ENCODE data around the gene BCL2. TPM values are rescaled to one million over a fixed set of nuclear protein-coding genes. Genes with fewer than 3 reads are reported as not detected.

BCL2 gene
- total RNA-seq, 1 experiment from 2014 or later: 2.9 TPM

GRCh38 chr18:63315131-63315662 lies 4.4 kb downstream of the BCL2 start:
- CTCF ChIA-PET: no interaction called here
- TF ChIP-seq, protein P1, sequence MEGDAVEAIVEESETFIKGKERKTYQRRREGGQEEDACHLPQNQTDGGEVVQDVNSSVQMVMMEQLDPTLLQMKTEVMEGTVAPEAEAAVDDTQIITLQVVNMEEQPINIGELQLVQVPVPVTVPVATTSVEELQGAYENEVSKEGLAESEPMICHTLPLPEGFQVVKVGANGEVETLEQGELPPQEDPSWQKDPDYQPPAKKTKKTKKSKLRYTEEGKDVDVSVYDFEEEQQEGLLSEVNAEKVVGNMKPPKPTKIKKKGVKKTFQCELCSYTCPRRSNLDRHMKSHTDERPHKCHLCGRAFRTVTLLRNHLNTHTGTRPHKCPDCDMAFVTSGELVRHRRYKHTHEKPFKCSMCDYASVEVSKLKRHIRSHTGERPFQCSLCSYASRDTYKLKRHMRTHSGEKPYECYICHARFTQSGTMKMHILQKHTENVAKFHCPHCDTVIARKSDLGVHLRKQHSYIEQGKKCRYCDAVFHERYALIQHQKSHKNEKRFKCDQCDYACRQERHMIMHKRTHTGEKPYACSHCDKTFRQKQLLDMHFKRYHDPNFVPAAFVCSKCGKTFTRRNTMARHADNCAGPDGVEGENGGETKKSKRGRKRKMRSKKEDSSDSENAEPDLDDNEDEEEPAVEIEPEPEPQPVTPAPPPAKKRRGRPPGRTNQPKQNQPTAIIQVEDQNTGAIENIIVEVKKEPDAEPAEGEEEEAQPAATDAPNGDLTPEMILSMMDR (IDR thresholded peaks at IDR 0.05; ENCODE audit: unreplicated experiment): no peak
- peaks cover 14% of the 10 kb centered on the region for H3K36me3 Mint-ChIP-seq (ENCODE audit: insufficient read depth, unreplicated experiment)
- no TSS peak for BruUV-seq (replicated peaks)
- DNase-seq: no peak
- peaks cover 12% of the 10 kb centered on the region for H3K4me1 Mint-ChIP-seq (ENCODE audit: low read depth, unreplicated experiment)
- intact Hi-C loops (cut with micrococcal nuclease; ENCODE audit: unreplicated experiment): no loop called here
- no peak overlapping the region for H3K4me3 Mint-ChIP-seq (ENCODE audit: low read depth, unreplicated experiment)
- no peak overlapping the region for H3K27ac Mint-ChIP-seq (ENCODE audit: unreplicated experiment)
- H3K9me3 Mint-ChIP-seq (ENCODE audit: low read depth, unreplicated experiment): no peaks in the 10 kb centered on the region
- peaks cover 62% of the 10 kb centered on the region for H3K27me3 Mint-ChIP-seq (ENCODE audit: unreplicated experiment)

DNA sequence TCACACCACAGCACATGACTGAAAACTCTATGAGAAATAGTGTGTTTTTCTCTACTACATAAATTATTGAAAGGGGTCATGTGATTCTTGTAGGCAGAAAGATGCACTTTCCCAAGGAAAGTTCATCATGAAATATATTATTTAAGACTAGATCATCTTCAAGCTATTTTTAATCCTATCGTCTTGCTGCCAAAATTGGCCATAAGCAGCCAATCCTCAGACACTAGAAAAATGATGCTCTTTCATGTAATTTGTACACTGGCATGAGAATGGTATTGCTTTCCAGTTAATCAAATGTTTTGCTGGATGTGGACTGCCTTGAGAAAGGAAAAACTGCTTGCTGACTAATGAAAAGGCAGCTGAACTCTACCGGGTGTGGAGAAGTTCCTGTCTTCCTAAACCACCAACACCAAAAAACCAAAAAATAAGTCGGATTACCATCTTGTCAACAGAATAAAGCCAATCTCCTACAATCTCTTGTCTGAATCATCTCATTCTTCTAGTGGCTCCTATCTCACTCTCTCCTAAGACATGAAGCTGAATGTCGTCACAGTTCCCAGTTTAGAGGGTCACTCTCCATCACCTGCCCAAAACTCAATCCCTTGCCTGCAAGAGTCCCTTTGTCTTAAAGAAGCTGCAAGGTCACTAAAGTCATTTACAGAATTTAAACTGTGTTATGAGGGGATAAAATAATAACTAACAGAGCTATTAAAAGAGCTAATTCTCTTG lies 5.3 kb downstream of the BCL2 start:
- Mint-ChIP-seq H3K27ac (ENCODE audit: unreplicated experiment) (no peak overlapping the region), H3K27me3 (ENCODE audit: unreplicated experiment) (peaks cover 68% of the 10 kb centered on the region), H3K4me3 (ENCODE audit: low read depth, unreplicated experiment) (no peak overlapping the region), H3K36me3 (ENCODE audit: insufficient read depth, unreplicated experiment) (peaks cover 4% of the 10 kb centered on the region), H3K4me1 (ENCODE audit: low read depth, unreplicated experiment) (peaks cover 9% of the 10 kb centered on the region), H3K9me3 (ENCODE audit: low read depth, unreplicated experiment) (no peaks in the 10 kb centered on the region)
- CTCF ChIA-PET: interaction anchor here (0.6 to 1.0 kb wide), 2 partner anchors 19 to 284 kb away, joined by 3 read pairs; no protein-coding TSS in a partner anchor
- intact Hi-C loops (cut with micrococcal nuclease; ENCODE audit: unreplicated experiment): no loop called here
- DNase-seq: no peak
- TF ChIP-seq, protein P1 (IDR thresholded peaks at IDR 0.05; ENCODE audit: unreplicated experiment): no peak
- BruUV-seq (replicated peaks): no TSS peak

GRCh38 chr18:63313396-63313917 lies 6.1 kb downstream of the BCL2 start:
- CTCF ChIA-PET: no interaction called here
- H3K4me1 Mint-ChIP-seq (ENCODE audit: low read depth, unreplicated experiment): peaks cover 1% of the 10 kb centered on the region
- no peaks in the 10 kb centered on the region for H3K36me3 Mint-ChIP-seq (ENCODE audit: insufficient read depth, unreplicated experiment)
- peaks cover 64% of the 10 kb centered on the region for H3K27me3 Mint-ChIP-seq (ENCODE audit: unreplicated experiment)
- no peaks in the 10 kb centered on the region for H3K9me3 Mint-ChIP-seq (ENCODE audit: low read depth, unreplicated experiment)
- no TSS peak for BruUV-seq (replicated peaks)
- H3K4me3 Mint-ChIP-seq (ENCODE audit: low read depth, unreplicated experiment): no peak overlapping the region
- intact Hi-C loops (cut with micrococcal nuclease; ENCODE audit: unreplicated experiment): no loop called here
- TF ChIP-seq, protein P1 (IDR thresholded peaks at IDR 0.05; ENCODE audit: unreplicated experiment): no peak
- no peak for DNase-seq
- no peak overlapping the region for H3K27ac Mint-ChIP-seq (ENCODE audit: unreplicated experiment)

DNA sequence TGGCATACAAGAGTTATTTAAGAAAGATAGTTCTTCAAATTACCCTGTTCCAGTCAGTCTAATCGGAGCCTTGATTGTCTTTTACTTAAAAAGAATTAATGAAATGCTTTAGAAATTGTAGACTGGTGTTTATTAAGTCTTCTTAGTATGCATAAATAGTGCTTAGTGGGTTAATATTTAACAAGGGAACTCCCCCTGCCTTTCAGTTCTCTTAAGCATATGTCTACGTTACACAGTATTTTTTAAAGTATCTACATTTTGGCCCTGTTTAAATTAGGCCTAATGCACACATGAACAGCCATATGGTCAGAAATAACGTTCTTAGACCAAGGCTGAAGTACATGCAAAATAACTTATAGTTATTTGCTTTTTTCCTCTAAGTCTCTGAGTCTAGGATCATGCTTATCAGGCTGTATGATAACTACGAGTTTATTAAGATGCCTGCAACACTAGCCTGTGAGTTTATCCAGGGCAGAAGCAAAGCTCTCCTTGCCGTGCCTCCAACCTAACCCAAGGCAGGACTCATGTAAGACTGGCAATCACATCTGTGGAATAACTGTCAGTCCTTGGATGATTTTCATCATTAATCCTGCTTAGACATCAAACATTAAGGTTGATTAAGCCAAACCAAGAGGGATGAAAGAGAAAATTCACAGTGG lies 6.7 kb downstream of the BCL2 start:
- CTCF ChIA-PET: no interaction called here
- Mint-ChIP-seq H3K27ac (ENCODE audit: unreplicated experiment) (no peak overlapping the region), H3K9me3 (ENCODE audit: low read depth, unreplicated experiment) (no peaks in the 10 kb centered on the region), H3K4me1 (ENCODE audit: low read depth, unreplicated experiment) (peaks cover under 1% of the 10 kb centered on the region), H3K27me3 (ENCODE audit: unreplicated experiment) (peaks cover 58% of the 10 kb centered on the region), H3K4me3 (ENCODE audit: low read depth, unreplicated experiment) (no peak overlapping the region), H3K36me3 (ENCODE audit: insufficient read depth, unreplicated experiment) (no peaks in the 10 kb centered on the region)
- no peak for DNase-seq
- intact Hi-C loops (cut with micrococcal nuclease; ENCODE audit: unreplicated experiment): no loop called here
- BruUV-seq (replicated peaks): no TSS peak
- TF ChIP-seq, protein P1 (IDR thresholded peaks at IDR 0.05; ENCODE audit: unreplicated experiment): no peak

All from Calu3 (cell line).